Measurements from ENCODE around the gene ERAL1. TPM values are rescaled to one million over a fixed set of nuclear protein-coding genes. Genes with fewer than 3 reads are reported as not detected.
"Not testable (repeated sequence)": the region's sequence is repeated elsewhere in the genome, so short reads cannot be mapped to it uniquely, and the experiment has no call there.

ERAL1 gene
- total and polyA plus RNA-seq, 2 of the 8 experiments (the other 6 are each of a cell fraction or from before 2014, with no cell fraction given), result 67.8 to 122 TPM

- peak; percentile 21; the same call in 1 of the 2 replicates for TF ChIP-seq CEBPB (IDR thresholded peaks at IDR 0.05; ENCODE audit: low read depth, low read length)
- H2AFZ ChIP-seq (ENCODE audit: low read length); H2BK12ac ChIP-seq (ENCODE audit: low read depth, low read length); H3K4ac ChIP-seq (replicated peaks; ENCODE audit: insufficient read length, low read depth, low read length); H2BK5ac ChIP-seq (ENCODE audit: low read depth, low read length); H4K20me1 ChIP-seq (replicated peaks in 1 of 2; ENCODE audit: control insufficient read depth in 1 of 2, insufficient read depth in 2 of 2, low read length in 2 of 2); H3K27ac ChIP-seq (ENCODE audit: low read depth, low read length); H3K23ac ChIP-seq (ENCODE audit: insufficient read length); H3K4me1 ChIP-seq (replicated peaks in 1 of 4; ENCODE audit: control insufficient read depth in 3 of 4, insufficient read depth in 4 of 4, low read length in 3 of 4); H3K9ac ChIP-seq (replicated peaks in 1 of 4; ENCODE audit: extremely low read depth in 1 of 4, low read depth in 3 of 4, low read length in 3 of 4); H4K91ac ChIP-seq (replicated peaks; ENCODE audit: insufficient read length, low read length); H2AK5ac ChIP-seq (ENCODE audit: low read depth, low read length); H2BK20ac ChIP-seq (ENCODE audit: low read length); H3K56ac ChIP-seq (replicated peaks; ENCODE audit: insufficient read length, low read depth, low read length); H3K27me3 ChIP-seq (replicated peaks in 1 of 4; ENCODE audit: control insufficient read depth in 3 of 4, extremely low read depth in 1 of 4, insufficient read depth in 3 of 4, low read length in 3 of 4); H3K79me1 ChIP-seq (ENCODE audit: low read depth, low read length); H3K18ac ChIP-seq (ENCODE audit: extremely low read depth, low read length); FAIRE-seq; H3K9me3 ChIP-seq (ENCODE audit: insufficient read depth in 2 of 2, low read depth in 1 of 2, low read length in 1 of 2); H4K8ac ChIP-seq (ENCODE audit: extremely low read depth, insufficient read depth, low read length); H3K4me3 ChIP-seq (ENCODE audit: extremely low read depth in 1 of 4, insufficient read depth in 2 of 4, low read depth in 3 of 4, low read length in 4 of 4); H3K23me2 ChIP-seq (ENCODE audit: low read depth, low read length); H2BK120ac ChIP-seq (replicated peaks; ENCODE audit: low read depth, low read length); DNase-seq (ENCODE audit: low read depth in 1 of 2, low spot score in 2 of 2); H3K79me2 ChIP-seq (ENCODE audit: control insufficient read depth in 1 of 2, insufficient read depth in 2 of 2, low read length in 2 of 2); H3K14ac ChIP-seq (ENCODE audit: insufficient read length); H3K4me2 ChIP-seq (ENCODE audit: insufficient read depth in 1 of 2, low read depth in 2 of 2, low read length in 2 of 2); H4K5ac ChIP-seq (ENCODE audit: insufficient read length, low read depth, low read length); H2BK15ac ChIP-seq (ENCODE audit: low read length): not testable (repeated sequence)
- CTCF ChIA-PET (ENCODE audit: partially characterized antibody), result interaction anchor here (0.9 to 5.7 kb wide), 4 partner anchors 25 to 147 kb away, joined by 4 to 73 read pairs (median 17); partner anchors contain the start of gene DHRS13
- POLR2A ChIA-PET (ENCODE audit: partially characterized antibody), result interaction anchor here (1.0 kb wide), 1 partner anchor 173 kb away, joined by 3 read pairs; no protein-coding TSS in a partner anchor
- peaks cover 9 to 27% (median 19%) of the 10 kb centered on the region in 4 experiments; a peak in 6 of 8 replicates for H3K36me3 ChIP-seq (ENCODE audit: control insufficient read depth in 2 of 4, insufficient read depth in 4 of 4, low read length in 3 of 4)
- WGBS, 2 experiments (ENCODE audit: extremely low coverage in 1 of 2, insufficient coverage in 1 of 2, insufficient read length in 1 of 2, insufficient replicate concordance in 2 of 2, low coverage in 1 of 2, low lambda C conversion rate in 2 of 2, missing lambda C conversion rate in 1 of 2), result 85% methylated on average over 5 of the region's 6 CpGs; no CpG with 5 or more reads in 1 of the 2 experiments
Observed at GRCh38 chr17:28877150-28877711, 22.4 kb downstream of the ERAL1 start.

Data from H1 (cell line).